GM19238 (cell line): ENCODE measurements around the gene RAD51AP1.
A peak's percentile ranks its signal among the peaks of the same experiment; 100 is the strongest.
"Not testable (repeated sequence)": the region's sequence is repeated elsewhere in the genome, so short reads cannot be mapped to it uniquely, and the experiment has no call there.

Experiments used
- DNase-seq: peaks from one replicate; pipeline ENCODE4 v3.0.0; 2011; ENCODE audit warnings: low spot score; ENCODE audit not compliant: insufficient read length

The RAD51AP1 gene

GRCh38 chr12:4538207-4539160 is at the start of gene RAD51AP1:
Gene RAD51AP1, plus strand, starts transcription at chr12:4538890. Its CDS starts 50 bp downstream, at chr12:4538940.
- peak; percentile 63 for DNase-seq

GRCh38 chr12:4489556-4489955 is 49.1 kb upstream of the RAD51AP1 start:
- DNase-seq: no peak

GRCh38 chr12:4490973-4491372 is 47.7 kb upstream of the RAD51AP1 start:
- DNase-seq: no peak

- peak; percentile 13 for DNase-seq
These were observed 42.4 kb upstream of the RAD51AP1 start for GRCh38 chr12:4496145-4496838.

GRCh38 chr12:4499186-4499585 is 39.5 kb upstream of the RAD51AP1 start:
- DNase-seq: no peak

GRCh38 chr12:4505376-4505986 is 33.2 kb upstream of the RAD51AP1 start:
- no peak for DNase-seq

- no peak for DNase-seq
These were observed 32.3 kb upstream of the RAD51AP1 start for GRCh38 chr12:4506430-4506829.

- peak; percentile 16 for DNase-seq
These were observed 31.8 kb upstream of the RAD51AP1 start for GRCh38 chr12:4506870-4507269.

- not testable (repeated sequence) for DNase-seq
These were observed 30.2 kb upstream of the RAD51AP1 start for GRCh38 chr12:4508503-4508902.

- DNase-seq: not testable (repeated sequence)
These were observed 29.4 kb upstream of the RAD51AP1 start for GRCh38 chr12:4509269-4509668.

- no peak for DNase-seq
These were observed 20.5 kb upstream of the RAD51AP1 start for GRCh38 chr12:4518106-4518728.

GRCh38 chr12:4523443-4523842 is 15.2 kb upstream of the RAD51AP1 start:
- DNase-seq: not testable (repeated sequence)

GRCh38 chr12:4526923-4527546 is 11.7 kb upstream of the RAD51AP1 start:
- DNase-seq: no peak

- DNase-seq: no peak
These were observed 8.5 kb upstream of the RAD51AP1 start for GRCh38 chr12:4530160-4530559.

GRCh38 chr12:4530982-4531586 is 7.6 kb upstream of the RAD51AP1 start:
- no peak for DNase-seq

- no peak for DNase-seq
These were observed 3.6 kb upstream of the RAD51AP1 start for GRCh38 chr12:4535092-4535491.

GRCh38 chr12:4535871-4536270 is 2.8 kb upstream of the RAD51AP1 start:
- DNase-seq: no peak

GRCh38 chr12:4539167-4539870 is 629 bp downstream of the RAD51AP1 start:
- DNase-seq: no peak

- no peak for DNase-seq
These were observed 1.5 kb downstream of the RAD51AP1 start for GRCh38 chr12:4540170-4540569.

- no peak for DNase-seq
These were observed 1.9 kb downstream of the RAD51AP1 start for GRCh38 chr12:4540638-4541037.
